IPS-20b (cell line): ENCODE data around the gene EZH2.

Experiments
- H3K27ac ChIP-seq: one replicate; pipeline ENCODE4 v1.5.1; 2013; ENCODE audit warnings: low read length
- H3K27me3 ChIP-seq: 2 replicates; pipeline ENCODE4 v1.6.1; 2013; ENCODE audit warnings: mild to moderate bottlenecking, low read length, inconsistent platforms; ENCODE audit not compliant: insufficient read depth
- H3K36me3 ChIP-seq: 2 replicates; pipeline ENCODE4 v1.6.1; 2013; ENCODE audit warnings: low read depth, mild to moderate bottlenecking, inconsistent platforms, low read length, moderate library complexity; ENCODE audit not compliant: insufficient read depth
- H3K4me1 ChIP-seq: 2 replicates; pipeline ENCODE4 v1.6.1; 2013; ENCODE audit warnings: mild to moderate bottlenecking, control low read depth, inconsistent platforms, low read length, moderate library complexity; ENCODE audit not compliant: insufficient read depth
- H3K4me3 ChIP-seq: 2 replicates; pipeline ENCODE4 v1.5.1; 2013; ENCODE audit warnings: mild to moderate bottlenecking, low read length, inconsistent platforms
- H3K9ac ChIP-seq: 2 replicates; pipeline ENCODE4 v1.6.1; 2013; ENCODE audit warnings: low read depth, mild to moderate bottlenecking, inconsistent platforms, low read length, moderate library complexity
- H3K9me3 ChIP-seq: 2 replicates; pipeline ENCODE4 v1.6.1; 2013; ENCODE audit warnings: mild to moderate bottlenecking, low read depth, low read length, inconsistent platforms; ENCODE audit not compliant: insufficient read depth

Gene EZH2

GRCh38 chr7:148787571-148788295 lies 96.4 kb downstream of the EZH2 start:
- no peak overlapping the region for H3K9ac ChIP-seq
- H3K4me1 ChIP-seq = no peaks in the 10 kb centered on the region
- no peaks in the 10 kb centered on the region for H3K27me3 ChIP-seq
- no peak overlapping the region for H3K27ac ChIP-seq
- no peaks in the 10 kb centered on the region for H3K9me3 ChIP-seq
- peaks cover 97% of the 10 kb centered on the region for H3K36me3 ChIP-seq
- no peak overlapping the region for H3K4me3 ChIP-seq

GRCh38 chr7:148783801-148784527 lies 100.1 kb downstream of the EZH2 start:
- no peaks in the 10 kb centered on the region for H3K27me3 ChIP-seq
- H3K36me3 ChIP-seq = peaks cover 93% of the 10 kb centered on the region
- no peak overlapping the region for H3K9ac ChIP-seq
- no peak overlapping the region for H3K27ac ChIP-seq
- H3K4me3 ChIP-seq = no peak overlapping the region
- no peaks in the 10 kb centered on the region for H3K9me3 ChIP-seq
- no peaks in the 10 kb centered on the region for H3K4me1 ChIP-seq

DNA sequence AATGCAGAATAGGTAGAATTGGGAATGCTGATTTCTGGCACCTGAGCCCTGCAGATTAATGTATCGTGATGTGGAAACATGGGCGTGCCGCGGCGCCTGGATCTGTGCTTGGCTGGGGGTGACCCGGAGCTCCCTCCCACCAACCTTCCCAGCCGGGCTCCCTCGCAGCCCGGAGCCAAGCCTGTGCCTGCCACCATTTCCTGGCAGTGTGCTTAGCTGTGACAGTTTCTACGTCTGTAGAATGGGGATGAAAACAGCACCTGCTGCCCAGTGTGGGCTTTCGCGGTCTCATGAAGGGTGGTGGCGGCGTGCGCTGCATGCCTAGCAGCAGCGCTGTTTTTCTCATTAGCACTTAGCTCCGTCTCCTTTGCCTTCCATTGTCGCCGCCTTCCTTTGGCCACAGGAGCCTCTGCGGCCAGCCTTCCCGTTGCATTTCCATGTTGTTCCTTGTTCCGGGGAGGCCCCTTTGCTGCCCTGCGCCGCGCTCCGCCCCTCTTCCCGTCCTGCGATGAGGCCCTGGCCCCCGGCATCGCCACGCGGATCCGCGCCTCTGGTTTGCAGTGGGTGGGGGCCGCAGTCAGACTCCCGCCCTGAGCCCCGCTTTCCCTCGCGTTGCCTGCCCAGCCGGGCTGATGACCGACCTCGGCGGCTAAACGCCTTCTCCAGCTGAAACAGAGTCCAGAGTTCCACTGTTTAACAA lies 101.2 kb downstream of the EZH2 start:
- H3K4me1 ChIP-seq = no peaks in the 10 kb centered on the region
- H3K9me3 ChIP-seq = no peaks in the 10 kb centered on the region
- H3K4me3 ChIP-seq = no peak overlapping the region
- no peak overlapping the region for H3K9ac ChIP-seq
- H3K27me3 ChIP-seq = no peaks in the 10 kb centered on the region
- no peak overlapping the region for H3K27ac ChIP-seq
- peaks cover 92% of the 10 kb centered on the region for H3K36me3 ChIP-seq

- Histone ChIP-seq H3K36me3 (peaks cover 80% of the 10 kb centered on the region), H3K4me1 (peaks cover 22% of the 10 kb centered on the region), H3K27ac (no peak overlapping the region)
These were observed 109.6 kb downstream of the EZH2 start for GRCh38 chr7:148774471-148774870.

DNA sequence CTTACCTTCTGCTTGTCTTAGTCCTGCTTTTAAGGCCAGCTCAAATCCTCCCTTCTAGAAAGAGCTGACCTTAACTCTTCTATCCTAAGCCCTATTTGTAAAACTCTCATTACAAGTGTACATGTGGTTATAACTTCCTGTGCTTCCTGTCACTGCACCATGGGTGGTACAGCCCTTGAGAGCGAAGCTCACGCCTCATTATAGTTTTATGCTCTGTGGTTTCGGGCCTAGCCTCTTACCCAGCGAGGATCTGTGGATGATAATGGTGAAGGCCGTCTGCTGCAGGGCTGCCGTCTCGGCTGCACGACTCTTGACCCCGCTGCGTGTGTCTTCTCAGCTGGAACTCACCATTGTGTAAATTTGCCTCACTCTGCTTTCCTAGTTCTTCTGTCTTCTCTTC lies 110.8 kb downstream of the EZH2 start:
- Histone ChIP-seq H3K9me3 (no peaks in the 10 kb centered on the region), H3K36me3 (peaks cover 79% of the 10 kb centered on the region), H3K9ac (no peak overlapping the region)

More at GRCh38 chr7:148774471-148774870, 109.6 kb downstream of the EZH2 start:
- no peaks in the 10 kb centered on the region for H3K27me3 ChIP-seq
- H3K4me3 ChIP-seq = no peak overlapping the region
- no peaks in the 10 kb centered on the region for H3K9me3 ChIP-seq
- H3K9ac ChIP-seq = no peak overlapping the region

GRCh38 chr7:148772297-148773089 lies 111.6 kb downstream of the EZH2 start:
- no peaks in the 10 kb centered on the region for H3K27me3 ChIP-seq
- H3K4me1 ChIP-seq = peaks cover 22% of the 10 kb centered on the region
- H3K9ac ChIP-seq = no peak overlapping the region
- no peaks in the 10 kb centered on the region for H3K9me3 ChIP-seq
- no peak overlapping the region for H3K27ac ChIP-seq
- peaks cover 83% of the 10 kb centered on the region for H3K36me3 ChIP-seq
- H3K4me3 ChIP-seq = no peak overlapping the region

More for the DNA sequence above, 110.8 kb downstream of the EZH2 start:
- Histone ChIP-seq H3K27me3 (no peaks in the 10 kb centered on the region), H3K4me3 (no peak overlapping the region), H3K4me1 (peaks cover 22% of the 10 kb centered on the region), H3K27ac (no peak overlapping the region)

GRCh38 chr7:148770004-148770403 lies 114.1 kb downstream of the EZH2 start:
- H3K9me3 ChIP-seq = no peaks in the 10 kb centered on the region
- peaks cover 15% of the 10 kb centered on the region for H3K4me1 ChIP-seq
- no peaks in the 10 kb centered on the region for H3K27me3 ChIP-seq
- no peak overlapping the region for H3K9ac ChIP-seq
- H3K36me3 ChIP-seq = peaks cover 93% of the 10 kb centered on the region
- no peak overlapping the region for H3K4me3 ChIP-seq
- H3K27ac ChIP-seq = no peak overlapping the region

DNA sequence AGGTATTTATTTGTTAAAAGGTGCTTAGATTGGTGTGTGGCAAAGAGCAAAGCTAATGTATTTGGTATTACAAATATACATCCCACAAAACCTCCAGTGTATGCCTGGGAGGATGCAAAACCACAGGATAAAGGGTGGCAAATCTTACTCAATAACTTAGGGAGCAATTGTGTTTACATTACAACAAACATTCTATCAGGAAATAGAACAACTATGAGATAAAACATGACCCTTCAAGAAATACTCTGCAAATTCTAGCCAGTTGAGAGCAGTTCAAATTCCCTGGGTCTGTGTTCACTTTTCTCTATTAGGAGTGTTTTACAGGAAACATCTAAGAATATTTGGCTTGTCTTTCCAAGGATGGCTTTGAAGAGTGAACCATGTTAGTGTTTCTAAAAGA lies 120.5 kb downstream of the EZH2 start:
- no peaks in the 10 kb centered on the region for H3K27me3 ChIP-seq
- H3K27ac ChIP-seq = no peak overlapping the region
- no peaks in the 10 kb centered on the region for H3K4me1 ChIP-seq
- H3K4me3 ChIP-seq = no peak overlapping the region
- no peak overlapping the region for H3K9ac ChIP-seq
- peaks cover 89% of the 10 kb centered on the region for H3K36me3 ChIP-seq
- no peaks in the 10 kb centered on the region for H3K9me3 ChIP-seq

GRCh38 chr7:148761499-148762278 lies 122.4 kb downstream of the EZH2 start:
- Histone ChIP-seq H3K27ac (no peak overlapping the region), H3K27me3 (no peaks in the 10 kb centered on the region), H3K36me3 (peaks cover 86% of the 10 kb centered on the region), H3K9me3 (no peaks in the 10 kb centered on the region), H3K9ac (no peak overlapping the region), H3K4me1 (no peaks in the 10 kb centered on the region), H3K4me3 (no peak overlapping the region)
